Fibroblast of villous mesenchyme (primary cell): ENCODE measurements around the gene DCAF12. TPM values are rescaled to one million over a fixed set of nuclear protein-coding genes. Genes with fewer than 3 reads are reported as not detected.

Experiments used
- DNase-seq: peaks from one replicate; pipeline ENCODE4 v3.0.0-alpha.2; 2010; ENCODE audit warnings: low read depth
- H3K4me3 ChIP-seq: 2 replicates; pipeline ENCODE4 v1.5.1; 2011; ENCODE audit warnings: low read depth, mild to moderate bottlenecking, low read length
- CTCF ChIP-seq: IDR thresholded peaks from 2 replicates; pipeline ENCODE4 v1.5.1; 2012; ENCODE audit warnings: low read depth, mild to moderate bottlenecking, low read length; ENCODE audit not compliant: insufficient read depth
- small RNA-seq: library from RNA; depleted of rRNA; stranded (forward); fragments of <200 nt; gene quantifications from one replicate; pipeline ENCODE3, GENCODE V24; 2012
- total RNA-seq: library from RNA; depleted of rRNA; stranded (reverse); fragments of >200 nt; gene quantifications from 2 replicates; pipeline ENCODE4 v1.2.3, GENCODE V29; 2012

The DCAF12 gene
- total RNA-seq, 1 donor, result 29.8 TPM

- H3K4me3 ChIP-seq, result no peak overlapping the region
- TF ChIP-seq CTCF, result no peak
- peak; percentile 74 for DNase-seq
Observed at GRCh38 chr9:34037626-34038025, 88.9 kb downstream of the DCAF12 start.

- TF ChIP-seq CTCF, result no peak
- no peak for DNase-seq
- H3K4me3 ChIP-seq, result no peak overlapping the region
Observed at GRCh38 chr9:34036625-34037024, 89.9 kb downstream of the DCAF12 start.

Small RNA genes lying within 50 kb of the gene (small RNA-seq; reads per million reads assigned to genes)
- not detected for gene RN7SKP114

Other genes with a start within 250 kb of the DCAF12 start
- 18.0 and 26.8 TPM in 2 replicates for gene UBAP2, start 77.8 kb downstream of the DCAF12 start, total RNA-seq
- 38.3 and 51.0 TPM in 2 replicates for gene UBAP1, start 52.3 kb upstream of the DCAF12 start, total RNA-seq
- gene KIF24, start 202.6 kb upstream of the DCAF12 start, total RNA-seq, result 2.6 and 3.5 TPM in 2 replicates
- gene NUDT2, start 202.9 kb upstream of the DCAF12 start, total RNA-seq, result 21.6 and 30.2 TPM in 2 replicates